ENCODE data around the gene DNTT. TPM values are rescaled to one million over a fixed set of nuclear protein-coding genes. Genes with fewer than 3 reads are reported as not detected.

DNTT gene
- total and polyA plus RNA-seq, 2 experiments from 2014 or later, result not detected

DNA sequence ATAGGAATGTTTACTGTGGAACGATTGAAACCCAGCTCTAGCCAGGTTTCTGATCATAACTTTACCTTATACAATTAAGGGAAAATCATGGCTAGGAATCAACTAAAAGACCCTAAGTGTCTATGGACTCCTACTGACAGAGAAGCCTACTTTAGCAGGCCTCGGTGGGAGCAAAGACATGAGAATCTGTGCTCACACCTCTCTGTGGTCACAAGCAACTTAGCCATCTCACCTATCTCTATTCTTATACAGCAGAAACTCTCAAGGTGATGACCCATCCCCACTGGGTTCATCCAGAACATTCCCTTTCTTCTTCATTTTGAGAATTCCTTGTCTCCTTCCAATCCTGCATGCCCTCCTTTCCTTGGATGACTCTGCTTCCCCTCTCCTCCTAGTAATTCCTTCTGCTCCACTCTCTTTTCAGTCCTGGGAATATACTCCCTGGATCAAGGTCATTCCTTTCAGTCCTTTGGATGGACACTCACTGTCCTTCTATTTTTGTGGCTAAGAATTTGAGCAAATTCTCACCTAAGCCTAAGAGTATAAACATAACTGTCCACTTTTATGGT lies 35.8 kb upstream of the DNTT start (continued):
- TF ChIP-seq, protein P1, sequence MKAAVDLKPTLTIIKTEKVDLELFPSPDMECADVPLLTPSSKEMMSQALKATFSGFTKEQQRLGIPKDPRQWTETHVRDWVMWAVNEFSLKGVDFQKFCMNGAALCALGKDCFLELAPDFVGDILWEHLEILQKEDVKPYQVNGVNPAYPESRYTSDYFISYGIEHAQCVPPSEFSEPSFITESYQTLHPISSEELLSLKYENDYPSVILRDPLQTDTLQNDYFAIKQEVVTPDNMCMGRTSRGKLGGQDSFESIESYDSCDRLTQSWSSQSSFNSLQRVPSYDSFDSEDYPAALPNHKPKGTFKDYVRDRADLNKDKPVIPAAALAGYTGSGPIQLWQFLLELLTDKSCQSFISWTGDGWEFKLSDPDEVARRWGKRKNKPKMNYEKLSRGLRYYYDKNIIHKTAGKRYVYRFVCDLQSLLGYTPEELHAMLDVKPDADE (IDR thresholded peaks at IDR 0.05), result no peak
- no peak for TF ChIP-seq EZH2phosphoT487 (IDR thresholded peaks at IDR 0.05; ENCODE audit: unreplicated experiment)
- no peak for TF ChIP-seq CREB1 (CRISPR knock-in tag; IDR thresholded peaks at IDR 0.05; ENCODE audit: low read depth)

DNA sequence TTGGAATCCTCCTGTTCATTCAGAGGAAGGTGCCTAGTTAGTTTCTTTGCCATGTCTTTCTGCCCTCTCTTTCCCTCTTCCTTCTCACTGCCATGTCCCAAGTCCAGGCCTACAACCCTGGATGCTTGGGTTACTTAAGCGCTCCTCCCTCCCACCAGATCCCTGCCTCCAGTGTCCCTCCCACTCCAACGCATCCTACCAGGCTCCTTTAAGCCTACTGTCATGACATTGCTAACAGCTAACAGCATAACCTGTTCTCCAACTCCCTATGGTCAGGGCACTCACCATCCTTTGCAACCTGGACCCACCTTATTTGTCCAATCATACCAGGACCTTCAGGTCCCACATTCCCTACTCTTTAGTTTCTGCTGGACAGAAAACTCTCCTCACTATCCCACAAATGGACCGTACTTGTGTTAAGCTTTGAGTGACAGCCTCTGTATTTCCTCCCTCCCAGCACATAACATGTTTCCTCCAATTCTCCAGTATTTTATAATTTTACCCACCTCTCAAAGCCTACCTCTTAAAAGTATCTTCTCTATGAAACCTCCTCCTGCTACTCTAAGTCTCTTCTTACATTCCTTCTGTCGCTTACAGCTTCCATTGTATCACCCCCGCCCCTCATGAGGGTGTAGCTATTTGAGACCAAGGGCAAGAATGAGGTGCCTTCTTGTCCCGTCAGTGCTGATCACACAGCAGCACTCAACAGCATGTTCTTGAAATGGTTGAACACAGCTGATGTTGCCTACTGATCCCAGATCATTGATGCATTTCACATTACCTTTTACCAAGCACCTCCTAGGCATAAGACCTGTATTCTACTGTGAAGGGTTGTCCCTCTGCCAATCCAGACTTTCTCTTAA lies 34.6 kb upstream of the DNTT start:
- Histone ChIP-seq H3K4me1 (ENCODE audit: insufficient read depth) (0 out of 2 replicates have a peak, but pooled peaks cover 4% of the 10 kb centered on the region), H3K4me3 (no peak overlapping the region), H3K9me2 (ENCODE audit: insufficient read depth) (peaks cover 12% of the 10 kb centered on the region), H4K20me1 (replicated peaks; ENCODE audit: insufficient read depth) (no peaks in the 10 kb centered on the region), H3K79me2 (replicated peaks; ENCODE audit: insufficient read depth) (no peaks in the 10 kb centered on the region), H3F3A (replicated peaks; ENCODE audit: low read depth) (no peaks in the 10 kb centered on the region), H3K27ac (ENCODE audit: low read depth) (no peak overlapping the region), H3K27me3 (ENCODE audit: insufficient read depth) (no peaks in the 10 kb centered on the region), H2AFZ (no peak overlapping the region), H3K36me3 (ENCODE audit: insufficient read depth) (no peaks in the 10 kb centered on the region), H3K4me2 (no peak overlapping the region)
- H3K36me3 Mint-ChIP-seq (ENCODE audit: low read depth), result no peaks in the 10 kb centered on the region
- DNase-seq (ENCODE audit: low spot score) (no peak), ATAC-seq (no peak)
- H3K27me3 Mint-ChIP-seq (ENCODE audit: insufficient read depth, low read depth, poor library complexity), result no peaks in the 10 kb centered on the region
- H3K4me1 Mint-ChIP-seq, result peaks cover 3% of the 10 kb centered on the region; the same call in 2 of the 3 replicates
- no peak overlapping the region for H3K4me3 Mint-ChIP-seq
- no peaks in the 10 kb centered on the region for H3K9me3 Mint-ChIP-seq
- no peak overlapping the region for H3K27ac Mint-ChIP-seq
- TF ChIP-seq EZH2phosphoT487 (IDR thresholded peaks at IDR 0.05; ENCODE audit: unreplicated experiment) (no peak), POLR2AphosphoS5 (IDR thresholded peaks at IDR 0.05; ENCODE audit: low read depth) (no peak), ZNF114 (CRISPR knock-in tag; IDR thresholded peaks at IDR 0.05) (no peak), JUNB (IDR thresholded peaks at IDR 0.05; ENCODE audit: unreplicated experiment) (no peak), ZNF331 (CRISPR knock-in tag; IDR thresholded peaks at IDR 0.05; ENCODE audit: low read depth) (no peak), EZH2 (IDR thresholded peaks at IDR 0.05; ENCODE audit: low read depth, unreplicated experiment) (no peak)
- TF ChIP-seq, protein P2, sequence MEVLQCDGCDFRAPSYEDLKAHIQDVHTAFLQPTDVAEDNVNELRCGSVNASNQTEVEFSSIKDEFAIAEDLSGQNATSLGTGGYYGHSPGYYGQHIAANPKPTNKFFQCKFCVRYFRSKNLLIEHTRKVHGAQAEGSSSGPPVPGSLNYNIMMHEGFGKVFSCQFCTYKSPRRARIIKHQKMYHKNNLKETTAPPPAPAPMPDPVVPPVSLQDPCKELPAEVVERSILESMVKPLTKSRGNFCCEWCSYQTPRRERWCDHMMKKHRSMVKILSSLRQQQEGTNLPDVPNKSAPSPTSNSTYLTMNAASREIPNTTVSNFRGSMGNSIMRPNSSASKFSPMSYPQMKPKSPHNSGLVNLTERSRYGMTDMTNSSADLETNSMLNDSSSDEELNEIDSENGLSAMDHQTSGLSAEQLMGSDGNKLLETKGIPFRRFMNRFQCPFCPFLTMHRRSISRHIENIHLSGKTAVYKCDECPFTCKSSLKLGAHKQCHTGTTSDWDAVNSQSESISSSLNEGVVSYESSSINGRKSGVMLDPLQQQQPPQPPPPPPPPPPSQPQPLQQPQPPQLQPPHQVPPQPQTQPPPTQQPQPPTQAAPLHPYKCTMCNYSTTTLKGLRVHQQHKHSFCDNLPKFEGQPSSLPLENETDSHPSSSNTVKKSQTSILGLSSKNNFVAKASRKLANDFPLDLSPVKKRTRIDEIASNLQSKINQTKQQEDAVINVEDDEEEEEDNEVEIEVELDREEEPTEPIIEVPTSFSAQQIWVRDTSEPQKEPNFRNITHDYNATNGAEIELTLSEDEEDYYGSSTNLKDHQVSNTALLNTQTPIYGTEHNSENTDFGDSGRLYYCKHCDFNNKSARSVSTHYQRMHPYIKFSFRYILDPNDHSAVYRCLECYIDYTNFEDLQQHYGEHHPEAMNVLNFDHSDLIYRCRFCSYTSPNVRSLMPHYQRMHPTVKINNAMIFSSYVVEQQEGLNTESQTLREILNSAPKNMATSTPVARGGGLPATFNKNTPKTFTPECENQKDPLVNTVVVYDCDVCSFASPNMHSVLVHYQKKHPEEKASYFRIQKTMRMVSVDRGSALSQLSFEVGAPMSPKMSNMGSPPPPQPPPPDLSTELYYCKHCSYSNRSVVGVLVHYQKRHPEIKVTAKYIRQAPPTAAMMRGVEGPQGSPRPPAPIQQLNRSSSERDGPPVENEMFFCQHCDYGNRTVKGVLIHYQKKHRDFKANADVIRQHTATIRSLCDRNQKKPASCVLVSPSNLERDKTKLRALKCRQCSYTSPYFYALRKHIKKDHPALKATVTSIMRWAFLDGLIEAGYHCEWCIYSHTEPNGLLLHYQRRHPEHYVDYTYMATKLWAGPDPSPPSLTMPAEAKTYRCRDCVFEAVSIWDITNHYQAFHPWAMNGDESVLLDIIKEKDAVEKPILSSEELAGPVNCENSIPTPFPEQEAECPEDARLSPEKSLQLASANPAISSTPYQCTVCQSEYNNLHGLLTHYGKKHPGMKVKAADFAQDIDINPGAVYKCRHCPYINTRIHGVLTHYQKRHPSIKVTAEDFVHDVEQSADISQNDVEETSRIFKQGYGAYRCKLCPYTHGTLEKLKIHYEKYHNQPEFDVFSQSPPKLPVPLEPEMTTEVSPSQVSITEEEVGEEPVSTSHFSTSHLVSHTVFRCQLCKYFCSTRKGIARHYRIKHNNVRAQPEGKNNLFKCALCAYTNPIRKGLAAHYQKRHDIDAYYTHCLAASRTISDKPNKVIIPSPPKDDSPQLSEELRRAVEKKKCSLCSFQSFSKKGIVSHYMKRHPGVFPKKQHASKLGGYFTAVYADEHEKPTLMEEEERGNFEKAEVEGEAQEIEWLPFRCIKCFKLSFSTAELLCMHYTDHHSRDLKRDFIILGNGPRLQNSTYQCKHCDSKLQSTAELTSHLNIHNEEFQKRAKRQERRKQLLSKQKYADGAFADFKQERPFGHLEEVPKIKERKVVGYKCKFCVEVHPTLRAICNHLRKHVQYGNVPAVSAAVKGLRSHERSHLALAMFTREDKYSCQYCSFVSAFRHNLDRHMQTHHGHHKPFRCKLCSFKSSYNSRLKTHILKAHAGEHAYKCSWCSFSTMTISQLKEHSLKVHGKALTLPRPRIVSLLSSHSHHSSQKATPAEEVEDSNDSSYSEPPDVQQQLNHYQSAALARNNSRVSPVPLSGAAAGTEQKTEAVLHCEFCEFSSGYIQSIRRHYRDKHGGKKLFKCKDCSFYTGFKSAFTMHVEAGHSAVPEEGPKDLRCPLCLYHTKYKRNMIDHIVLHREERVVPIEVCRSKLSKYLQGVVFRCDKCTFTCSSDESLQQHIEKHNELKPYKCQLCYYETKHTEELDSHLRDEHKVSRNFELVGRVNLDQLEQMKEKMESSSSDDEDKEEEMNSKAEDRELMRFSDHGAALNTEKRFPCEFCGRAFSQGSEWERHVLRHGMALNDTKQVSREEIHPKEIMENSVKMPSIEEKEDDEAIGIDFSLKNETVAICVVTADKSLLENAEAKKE (CRISPR knock-in tag; IDR thresholded peaks at IDR 0.05), result no peak
- TF ChIP-seq, protein P3, sequence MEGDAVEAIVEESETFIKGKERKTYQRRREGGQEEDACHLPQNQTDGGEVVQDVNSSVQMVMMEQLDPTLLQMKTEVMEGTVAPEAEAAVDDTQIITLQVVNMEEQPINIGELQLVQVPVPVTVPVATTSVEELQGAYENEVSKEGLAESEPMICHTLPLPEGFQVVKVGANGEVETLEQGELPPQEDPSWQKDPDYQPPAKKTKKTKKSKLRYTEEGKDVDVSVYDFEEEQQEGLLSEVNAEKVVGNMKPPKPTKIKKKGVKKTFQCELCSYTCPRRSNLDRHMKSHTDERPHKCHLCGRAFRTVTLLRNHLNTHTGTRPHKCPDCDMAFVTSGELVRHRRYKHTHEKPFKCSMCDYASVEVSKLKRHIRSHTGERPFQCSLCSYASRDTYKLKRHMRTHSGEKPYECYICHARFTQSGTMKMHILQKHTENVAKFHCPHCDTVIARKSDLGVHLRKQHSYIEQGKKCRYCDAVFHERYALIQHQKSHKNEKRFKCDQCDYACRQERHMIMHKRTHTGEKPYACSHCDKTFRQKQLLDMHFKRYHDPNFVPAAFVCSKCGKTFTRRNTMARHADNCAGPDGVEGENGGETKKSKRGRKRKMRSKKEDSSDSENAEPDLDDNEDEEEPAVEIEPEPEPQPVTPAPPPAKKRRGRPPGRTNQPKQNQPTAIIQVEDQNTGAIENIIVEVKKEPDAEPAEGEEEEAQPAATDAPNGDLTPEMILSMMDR (conservative IDR thresholded peaks at IDR 0.05; ENCODE audit: low read depth in 2 of 2), result no peak
- TF ChIP-seq, protein P4, sequence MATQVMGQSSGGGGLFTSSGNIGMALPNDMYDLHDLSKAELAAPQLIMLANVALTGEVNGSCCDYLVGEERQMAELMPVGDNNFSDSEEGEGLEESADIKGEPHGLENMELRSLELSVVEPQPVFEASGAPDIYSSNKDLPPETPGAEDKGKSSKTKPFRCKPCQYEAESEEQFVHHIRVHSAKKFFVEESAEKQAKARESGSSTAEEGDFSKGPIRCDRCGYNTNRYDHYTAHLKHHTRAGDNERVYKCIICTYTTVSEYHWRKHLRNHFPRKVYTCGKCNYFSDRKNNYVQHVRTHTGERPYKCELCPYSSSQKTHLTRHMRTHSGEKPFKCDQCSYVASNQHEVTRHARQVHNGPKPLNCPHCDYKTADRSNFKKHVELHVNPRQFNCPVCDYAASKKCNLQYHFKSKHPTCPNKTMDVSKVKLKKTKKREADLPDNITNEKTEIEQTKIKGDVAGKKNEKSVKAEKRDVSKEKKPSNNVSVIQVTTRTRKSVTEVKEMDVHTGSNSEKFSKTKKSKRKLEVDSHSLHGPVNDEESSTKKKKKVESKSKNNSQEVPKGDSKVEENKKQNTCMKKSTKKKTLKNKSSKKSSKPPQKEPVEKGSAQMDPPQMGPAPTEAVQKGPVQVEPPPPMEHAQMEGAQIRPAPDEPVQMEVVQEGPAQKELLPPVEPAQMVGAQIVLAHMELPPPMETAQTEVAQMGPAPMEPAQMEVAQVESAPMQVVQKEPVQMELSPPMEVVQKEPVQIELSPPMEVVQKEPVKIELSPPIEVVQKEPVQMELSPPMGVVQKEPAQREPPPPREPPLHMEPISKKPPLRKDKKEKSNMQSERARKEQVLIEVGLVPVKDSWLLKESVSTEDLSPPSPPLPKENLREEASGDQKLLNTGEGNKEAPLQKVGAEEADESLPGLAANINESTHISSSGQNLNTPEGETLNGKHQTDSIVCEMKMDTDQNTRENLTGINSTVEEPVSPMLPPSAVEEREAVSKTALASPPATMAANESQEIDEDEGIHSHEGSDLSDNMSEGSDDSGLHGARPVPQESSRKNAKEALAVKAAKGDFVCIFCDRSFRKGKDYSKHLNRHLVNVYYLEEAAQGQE (IDR thresholded peaks at IDR 0.05; ENCODE audit: unreplicated experiment), result no peak

Measured in GM23338 (cell line).